ENCODE results near the gene SMAD2. TPM values are rescaled to one million over a fixed set of nuclear protein-coding genes. Genes with fewer than 3 reads are reported as not detected.

The SMAD2 gene
- total RNA-seq, 1 experiment from 2014 or later = 25.5 TPM

GRCh38 chr18:47802802-47803201 is 127.7 kb downstream of the SMAD2 start:
- Histone ChIP-seq H3K4me3 (ENCODE audit: low read length) (no peak overlapping the region), H3K27me3 (ENCODE audit: low read length) (no peaks in the 10 kb centered on the region), H3K4me2 (ENCODE audit: low read length) (no peak overlapping the region), H3K36me3 (ENCODE audit: low read depth, low read length) (no peaks in the 10 kb centered on the region), H3K4me1 (ENCODE audit: insufficient read depth, low read length) (no peaks in the 10 kb centered on the region), H3K9me2 (replicated peaks; ENCODE audit: low read length) (no peaks in the 10 kb centered on the region), H3F3A (ENCODE audit: low read length, unreplicated experiment) (no peaks in the 10 kb centered on the region), H3K27ac (ENCODE audit: low read length) (no peak overlapping the region), H3K9me3 (ENCODE audit: low read length) (no peaks in the 10 kb centered on the region), H3K79me2 (ENCODE audit: low read length) (no peaks in the 10 kb centered on the region), H2AFZ (ENCODE audit: low read length) (no peak overlapping the region), H4K20me1 (ENCODE audit: low read length) (no peaks in the 10 kb centered on the region), H3K9ac (ENCODE audit: low read length) (no peak overlapping the region)
- no peak for ATAC-seq
- CTCF ChIA-PET = no interaction called here
- no peak for DNase-seq
- no peak for TF ChIP-seq EZH2 (IDR thresholded peaks at IDR 0.05; ENCODE audit: low read length, unreplicated experiment)
- no peak for TF ChIP-seq EZH2phosphoT487 (IDR thresholded peaks at IDR 0.05; ENCODE audit: borderline replicate concordance, low read length)
- no peak for TF ChIP-seq CTCF (conservative IDR thresholded peaks at IDR 0.05; ENCODE audit: low read depth, low read length)
- intact Hi-C loops (cut with micrococcal nuclease) = no loop called here
- no TSS peak for BruUV-seq (replicated peaks)
- POLR2A ChIA-PET (ENCODE audit: unreplicated experiment) = no interaction called here

GRCh38 chr18:47801817-47802216 is 128.6 kb downstream of the SMAD2 start:
- H3K4me3 ChIP-seq (ENCODE audit: low read length) = no peak overlapping the region
- TF ChIP-seq EZH2 (IDR thresholded peaks at IDR 0.05; ENCODE audit: low read length, unreplicated experiment) = no peak
- TF ChIP-seq EZH2phosphoT487 (IDR thresholded peaks at IDR 0.05; ENCODE audit: borderline replicate concordance, low read length) = no peak
- TF ChIP-seq CTCF (conservative IDR thresholded peaks at IDR 0.05; ENCODE audit: low read depth, low read length) = no peak
- H2AFZ ChIP-seq (ENCODE audit: low read length) = no peak overlapping the region
- no peaks in the 10 kb centered on the region for H3F3A ChIP-seq (ENCODE audit: low read length, unreplicated experiment)
- ATAC-seq (no peak), DNase-seq (no peak)
- no peaks in the 10 kb centered on the region for H3K27me3 ChIP-seq (ENCODE audit: low read length)
- no peak overlapping the region for H3K9ac ChIP-seq (ENCODE audit: low read length)
- no peaks in the 10 kb centered on the region for H3K4me1 ChIP-seq (ENCODE audit: insufficient read depth, low read length)
- POLR2A ChIA-PET (ENCODE audit: unreplicated experiment) = no interaction called here
- H3K9me3 ChIP-seq (ENCODE audit: low read length) = no peaks in the 10 kb centered on the region
- H3K9me2 ChIP-seq (replicated peaks; ENCODE audit: low read length) = no peaks in the 10 kb centered on the region
- no peak overlapping the region for H3K4me2 ChIP-seq (ENCODE audit: low read length)
- no peaks in the 10 kb centered on the region for H4K20me1 ChIP-seq (ENCODE audit: low read length)
- no peaks in the 10 kb centered on the region for H3K79me2 ChIP-seq (ENCODE audit: low read length)
- H3K36me3 ChIP-seq (ENCODE audit: low read depth, low read length) = no peaks in the 10 kb centered on the region
- intact Hi-C loops (cut with micrococcal nuclease) = no loop called here
- CTCF ChIA-PET = no interaction called here
- no TSS peak for BruUV-seq (replicated peaks)
- H3K27ac ChIP-seq (ENCODE audit: low read length) = no peak overlapping the region

GRCh38 chr18:47800756-47801155 is 129.7 kb downstream of the SMAD2 start:
- no peaks in the 10 kb centered on the region for H3K36me3 ChIP-seq (ENCODE audit: low read depth, low read length)
- no peak overlapping the region for H3K27ac ChIP-seq (ENCODE audit: low read length)
- no peak overlapping the region for H2AFZ ChIP-seq (ENCODE audit: low read length)
- intact Hi-C loops (cut with micrococcal nuclease) = no loop called here
- POLR2A ChIA-PET (ENCODE audit: unreplicated experiment) = no interaction called here
- no peak overlapping the region for H3K4me3 ChIP-seq (ENCODE audit: low read length)
- no peaks in the 10 kb centered on the region for H3K9me2 ChIP-seq (replicated peaks; ENCODE audit: low read length)
- no peak for ATAC-seq
- H3K9me3 ChIP-seq (ENCODE audit: low read length) = no peaks in the 10 kb centered on the region
- no peaks in the 10 kb centered on the region for H3K27me3 ChIP-seq (ENCODE audit: low read length)
- no peaks in the 10 kb centered on the region for H4K20me1 ChIP-seq (ENCODE audit: low read length)
- DNase-seq = no peak
- CTCF ChIA-PET = no interaction called here
- no peaks in the 10 kb centered on the region for H3F3A ChIP-seq (ENCODE audit: low read length, unreplicated experiment)
- H3K79me2 ChIP-seq (ENCODE audit: low read length) = no peaks in the 10 kb centered on the region
- no TSS peak for BruUV-seq (replicated peaks)
- H3K4me1 ChIP-seq (ENCODE audit: insufficient read depth, low read length) = no peaks in the 10 kb centered on the region
- no peak for TF ChIP-seq EZH2 (IDR thresholded peaks at IDR 0.05; ENCODE audit: low read length, unreplicated experiment)
- TF ChIP-seq EZH2phosphoT487 (IDR thresholded peaks at IDR 0.05; ENCODE audit: borderline replicate concordance, low read length) = no peak
- no peak overlapping the region for H3K9ac ChIP-seq (ENCODE audit: low read length)
- H3K4me2 ChIP-seq (ENCODE audit: low read length) = no peak overlapping the region
